Measurements from ENCODE around the gene IL1B.
A peak's percentile ranks its signal among the peaks of the same experiment; 100 is the strongest.

The IL1B gene

GRCh38 chr2:112829101-112829960 lies 7.2 kb downstream of the IL1B start:
- DNase-seq (ENCODE audit: low spot score): no peak

- DNase-seq (ENCODE audit: low spot score): no peak
Observed at GRCh38 chr2:112828251-112828691, 8.3 kb downstream of the IL1B start.

GRCh38 chr2:112827604-112828185 lies 8.9 kb downstream of the IL1B start:
- DNase-seq (ENCODE audit: low spot score): no peak

GRCh38 chr2:112827009-112827408 lies 9.6 kb downstream of the IL1B start:
- no peak for DNase-seq (ENCODE audit: low spot score)

GRCh38 chr2:112825706-112826105 lies 10.9 kb downstream of the IL1B start:
- no peak for DNase-seq (ENCODE audit: low spot score)

- DNase-seq (ENCODE audit: low spot score): no peak
Observed at GRCh38 chr2:112824694-112825085, 11.9 kb downstream of the IL1B start.

- DNase-seq (ENCODE audit: low spot score): peak; percentile 53
Observed at GRCh38 chr2:112821682-112822081, 14.9 kb downstream of the IL1B start.

GRCh38 chr2:112821142-112821541 lies 15.4 kb downstream of the IL1B start:
- DNase-seq (ENCODE audit: low spot score): peak; percentile 86

GRCh38 chr2:112820343-112820742 lies 16.2 kb downstream of the IL1B start:
- DNase-seq (ENCODE audit: low spot score): no peak

GRCh38 chr2:112819081-112819480 lies 17.5 kb downstream of the IL1B start:
- DNase-seq (ENCODE audit: low spot score): no peak

GRCh38 chr2:112818094-112818902 lies 18.3 kb downstream of the IL1B start:
- no peak for DNase-seq (ENCODE audit: low spot score)

- DNase-seq (ENCODE audit: low spot score): no peak
Observed at GRCh38 chr2:112817082-112817689, 19.4 kb downstream of the IL1B start.

GRCh38 chr2:112814278-112814677 lies 22.3 kb downstream of the IL1B start:
- no peak for DNase-seq (ENCODE audit: low spot score)

GRCh38 chr2:112813280-112813966 lies 23.2 kb downstream of the IL1B start:
- DNase-seq (ENCODE audit: low spot score): no peak

GRCh38 chr2:112812318-112813267 lies 24.0 kb downstream of the IL1B start:
- DNase-seq (ENCODE audit: low spot score): no peak

- DNase-seq (ENCODE audit: low spot score): no peak
Observed at GRCh38 chr2:112811841-112812306, 24.7 kb downstream of the IL1B start.

GRCh38 chr2:112811276-112811831 lies 25.2 kb downstream of the IL1B start:
- DNase-seq (ENCODE audit: low spot score): no peak

- no peak for DNase-seq (ENCODE audit: low spot score)
Observed at GRCh38 chr2:112809112-112809511, 27.5 kb downstream of the IL1B start.

- no peak for DNase-seq (ENCODE audit: low spot score)
Observed at GRCh38 chr2:112807233-112807807, 29.3 kb downstream of the IL1B start.

- no peak for DNase-seq (ENCODE audit: low spot score)
Observed at GRCh38 chr2:112805542-112805941, 31.0 kb downstream of the IL1B start.
